Mucosa of stomach (tissue), 1 donor: ENCODE results near the gene EHMT1.

Experiments
- H3K27me3 ChIP-seq: one replicate; pipeline ENCODE4 v1.7.0; 2013; ENCODE audit warnings: mild to moderate bottlenecking, low read length; ENCODE audit not compliant: control insufficient read depth, insufficient read depth
- H3K36me3 ChIP-seq: one replicate; pipeline ENCODE4 v1.7.0; 2013; ENCODE audit warnings: low read length; ENCODE audit not compliant: control insufficient read depth, insufficient read depth
- H3K4me1 ChIP-seq: one replicate; pipeline ENCODE4 v1.7.0; 2013; ENCODE audit warnings: mild to moderate bottlenecking, low read length; ENCODE audit not compliant: control insufficient read depth, insufficient read depth
- H3K4me3 ChIP-seq: one replicate; pipeline ENCODE4 v1.7.0; 2013; ENCODE audit warnings: low read length
- H3K9ac ChIP-seq: one replicate; pipeline ENCODE4 v1.7.0; 2013; ENCODE audit warnings: mild to moderate bottlenecking, low read length, moderate library complexity
- H3K9me3 ChIP-seq: one replicate; pipeline ENCODE4 v1.7.0; 2013; ENCODE audit warnings: mild to moderate bottlenecking, low read length, moderate library complexity; ENCODE audit not compliant: control insufficient read depth
- donor health status: Pancreatic carcinoma.

Gene EHMT1

GRCh38 chr9:137751616-137752015 is 132.8 kb downstream of the EHMT1 start:
- no peaks in the 10 kb centered on the region for H3K4me1 ChIP-seq
- no peaks in the 10 kb centered on the region for H3K9me3 ChIP-seq
- H3K36me3 ChIP-seq = peaks cover 6% of the 10 kb centered on the region
- H3K27me3 ChIP-seq = no peaks in the 10 kb centered on the region
- no peak overlapping the region for H3K4me3 ChIP-seq
- no peak overlapping the region for H3K9ac ChIP-seq

DNA sequence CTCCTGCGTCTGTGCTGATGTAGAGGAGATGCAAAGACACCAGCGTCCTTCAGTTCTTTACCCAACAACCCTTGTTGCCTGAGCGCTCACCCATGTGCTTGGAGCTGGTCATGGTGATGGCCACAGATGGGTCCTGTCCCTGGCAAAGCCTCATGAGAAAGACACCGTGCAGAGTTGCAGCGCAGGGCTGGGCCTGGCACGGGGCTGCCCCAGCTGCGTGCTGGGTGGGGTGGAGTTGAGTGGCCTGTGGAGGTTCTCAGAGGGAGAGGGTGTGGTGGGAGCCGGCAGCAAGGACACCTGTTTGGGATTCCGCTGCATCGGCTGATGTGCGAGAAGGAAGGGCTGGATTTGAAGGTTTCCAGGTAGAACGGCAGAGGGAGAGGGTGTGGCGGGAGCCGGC is 133.6 kb downstream of the EHMT1 start:
- Histone ChIP-seq H3K9ac (no peak overlapping the region), H3K4me3 (no peak overlapping the region), H3K27me3 (no peaks in the 10 kb centered on the region), H3K4me1 (no peaks in the 10 kb centered on the region), H3K36me3 (peaks cover 6% of the 10 kb centered on the region), H3K9me3 (no peaks in the 10 kb centered on the region)

DNA sequence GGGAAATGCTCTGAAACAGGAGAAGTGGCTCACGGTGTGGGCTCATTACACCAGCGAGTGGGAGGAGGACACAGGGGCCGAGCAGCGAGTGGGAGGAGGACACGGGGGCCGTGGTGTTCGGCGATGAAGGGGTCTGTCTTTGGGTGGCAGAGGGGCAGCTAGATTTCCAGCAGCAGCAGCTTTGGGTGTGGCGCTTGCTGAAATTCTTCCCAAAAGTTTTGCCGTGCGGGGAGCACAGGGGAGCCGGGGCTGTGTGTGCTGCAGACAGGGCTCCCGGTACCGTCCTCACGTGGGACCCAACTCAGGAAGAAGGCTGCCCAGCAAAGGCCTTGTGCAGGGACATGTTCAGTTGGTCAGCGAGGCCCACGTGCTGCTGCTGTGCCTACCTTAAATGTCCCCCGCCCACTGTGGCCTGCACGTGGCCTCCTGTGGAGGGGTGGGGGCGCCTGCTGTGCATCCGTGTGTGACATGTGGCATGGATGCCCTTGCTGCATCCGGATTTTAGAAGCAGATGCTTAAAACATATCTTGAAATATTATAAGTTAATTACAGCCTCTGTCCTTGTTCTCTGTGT is 134.5 kb downstream of the EHMT1 start:
- H3K9me3 ChIP-seq = no peaks in the 10 kb centered on the region
- H3K9ac ChIP-seq = no peak overlapping the region
- H3K4me3 ChIP-seq = no peak overlapping the region
- H3K27me3 ChIP-seq = no peaks in the 10 kb centered on the region
- no peaks in the 10 kb centered on the region for H3K4me1 ChIP-seq
- peaks cover 10% of the 10 kb centered on the region for H3K36me3 ChIP-seq

GRCh38 chr9:137755261-137755927 is 136.6 kb downstream of the EHMT1 start:
- H3K4me3 ChIP-seq = no peak overlapping the region
- no peaks in the 10 kb centered on the region for H3K9me3 ChIP-seq
- peaks cover 11% of the 10 kb centered on the region for H3K36me3 ChIP-seq

GRCh38 chr9:137756045-137756744 is 137.4 kb downstream of the EHMT1 start:
- Histone ChIP-seq H3K36me3 (peaks cover 11% of the 10 kb centered on the region), H3K27me3 (no peaks in the 10 kb centered on the region), H3K4me1 (no peaks in the 10 kb centered on the region), H3K9ac (no peak overlapping the region), H3K4me3 (no peak overlapping the region), H3K9me3 (no peaks in the 10 kb centered on the region)

More at GRCh38 chr9:137755261-137755927, 136.6 kb downstream of the EHMT1 start:
- Histone ChIP-seq H3K4me1 (no peaks in the 10 kb centered on the region), H3K27me3 (no peaks in the 10 kb centered on the region), H3K9ac (no peak overlapping the region)

- Histone ChIP-seq H3K4me3 (no peak overlapping the region), H3K4me1 (no peaks in the 10 kb centered on the region), H3K27me3 (no peaks in the 10 kb centered on the region), H3K9me3 (no peaks in the 10 kb centered on the region), H3K36me3 (peaks cover 11% of the 10 kb centered on the region), H3K9ac (no peak overlapping the region)
Measured at GRCh38 chr9:137757139-137757538, 138.3 kb downstream of the EHMT1 start.

- H3K9me3 ChIP-seq = no peaks in the 10 kb centered on the region
- H3K4me1 ChIP-seq = no peaks in the 10 kb centered on the region
- peaks cover 11% of the 10 kb centered on the region for H3K36me3 ChIP-seq
- no peaks in the 10 kb centered on the region for H3K27me3 ChIP-seq
- H3K4me3 ChIP-seq = no peak overlapping the region
- no peak overlapping the region for H3K9ac ChIP-seq
Measured at GRCh38 chr9:137757613-137758029, 138.8 kb downstream of the EHMT1 start.

DNA sequence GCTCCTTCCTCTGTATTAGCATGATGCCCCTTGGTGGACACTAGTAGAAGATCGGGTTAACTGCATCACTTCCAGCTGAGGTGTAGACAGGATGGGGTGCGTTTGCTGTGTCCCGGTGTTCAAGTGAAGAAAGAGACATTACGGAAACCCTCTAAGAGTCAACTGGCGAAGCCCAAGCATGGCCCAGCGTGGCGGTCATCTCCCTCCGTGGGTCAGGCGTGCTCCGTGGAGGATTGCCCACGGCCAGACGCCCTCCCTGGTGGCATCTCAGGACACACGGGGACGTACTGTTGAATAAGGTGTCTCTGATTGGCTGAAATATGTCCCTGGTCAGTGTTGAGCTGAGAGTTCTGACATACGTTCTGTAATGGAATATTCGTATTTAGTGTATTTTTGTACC is 139.3 kb downstream of the EHMT1 start:
- no peak overlapping the region for H3K4me3 ChIP-seq
- no peaks in the 10 kb centered on the region for H3K27me3 ChIP-seq
- H3K36me3 ChIP-seq = peaks cover 15% of the 10 kb centered on the region
- no peaks in the 10 kb centered on the region for H3K4me1 ChIP-seq
- H3K9me3 ChIP-seq = no peaks in the 10 kb centered on the region
- H3K9ac ChIP-seq = no peak overlapping the region

- H3K4me1 ChIP-seq = peaks cover 5% of the 10 kb centered on the region
Measured at GRCh38 chr9:137759117-137759516, 140.3 kb downstream of the EHMT1 start.

DNA sequence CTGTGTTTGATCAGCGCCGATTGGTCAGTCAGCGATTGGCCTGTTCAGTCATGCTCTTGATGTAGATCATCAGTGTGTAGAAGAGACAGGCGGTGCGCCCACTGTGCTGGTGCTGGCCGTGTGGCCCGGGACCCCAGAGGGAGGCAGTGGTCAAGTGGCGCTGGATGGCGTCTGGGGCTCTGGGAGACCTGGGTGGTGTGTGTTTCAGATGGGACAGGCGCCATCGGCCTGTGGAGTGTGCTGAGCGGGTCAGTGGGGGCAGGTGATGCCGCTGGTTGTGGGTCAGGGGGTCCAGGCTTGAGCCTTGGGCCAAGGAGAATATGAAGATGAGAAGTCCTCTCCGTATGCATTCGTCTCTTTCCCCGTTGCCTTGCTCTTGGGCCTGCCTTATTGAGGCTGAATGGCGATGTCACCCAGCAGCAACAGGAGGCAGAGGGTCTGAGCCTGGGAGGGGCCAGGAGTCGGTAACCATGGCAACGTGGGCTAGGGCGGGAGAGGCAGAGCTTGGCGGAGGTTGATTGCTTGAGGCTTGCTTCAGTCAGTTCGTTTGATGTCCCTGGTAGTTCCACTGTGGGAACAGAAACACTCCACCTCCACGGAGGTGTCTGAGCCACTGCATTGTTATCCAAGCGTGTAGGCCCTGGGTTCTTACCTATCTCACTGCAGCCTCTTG is 141.0 kb downstream of the EHMT1 start:
- Histone ChIP-seq H3K9me3 (no peaks in the 10 kb centered on the region), H3K4me3 (no peak overlapping the region), H3K27me3 (no peaks in the 10 kb centered on the region), H3K36me3 (peaks cover 23% of the 10 kb centered on the region), H3K4me1 (peaks cover 5% of the 10 kb centered on the region), H3K9ac (no peak overlapping the region)

More at GRCh38 chr9:137759117-137759516, 140.3 kb downstream of the EHMT1 start:
- H3K27me3 ChIP-seq = no peaks in the 10 kb centered on the region
- no peaks in the 10 kb centered on the region for H3K9me3 ChIP-seq
- no peak overlapping the region for H3K4me3 ChIP-seq
- no peak overlapping the region for H3K9ac ChIP-seq
- peaks cover 17% of the 10 kb centered on the region for H3K36me3 ChIP-seq

DNA sequence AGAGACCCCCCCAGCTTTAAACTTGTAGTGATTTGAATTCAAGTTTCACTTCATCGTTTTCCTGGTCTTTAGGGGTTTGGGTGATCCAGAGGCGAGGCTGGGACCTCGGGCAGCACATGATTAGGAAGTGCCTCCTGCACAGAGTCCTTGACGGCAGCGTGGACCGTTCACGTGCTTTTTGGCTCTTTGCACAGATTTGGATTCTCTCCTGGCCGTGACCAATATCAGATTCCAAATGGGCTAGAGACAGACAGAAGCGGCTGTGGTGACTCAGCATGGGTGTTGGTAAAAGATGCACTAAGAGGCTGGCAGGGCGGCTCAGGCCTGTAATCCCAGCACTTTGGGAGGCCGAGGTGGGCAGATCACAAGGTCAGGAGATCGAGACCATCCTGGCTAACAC is 141.6 kb downstream of the EHMT1 start:
- Histone ChIP-seq H3K4me1 (peaks cover 5% of the 10 kb centered on the region), H3K9ac (no peak overlapping the region), H3K36me3 (peaks cover 18% of the 10 kb centered on the region), H3K27me3 (no peaks in the 10 kb centered on the region), H3K4me3 (no peak overlapping the region), H3K9me3 (no peaks in the 10 kb centered on the region)

DNA sequence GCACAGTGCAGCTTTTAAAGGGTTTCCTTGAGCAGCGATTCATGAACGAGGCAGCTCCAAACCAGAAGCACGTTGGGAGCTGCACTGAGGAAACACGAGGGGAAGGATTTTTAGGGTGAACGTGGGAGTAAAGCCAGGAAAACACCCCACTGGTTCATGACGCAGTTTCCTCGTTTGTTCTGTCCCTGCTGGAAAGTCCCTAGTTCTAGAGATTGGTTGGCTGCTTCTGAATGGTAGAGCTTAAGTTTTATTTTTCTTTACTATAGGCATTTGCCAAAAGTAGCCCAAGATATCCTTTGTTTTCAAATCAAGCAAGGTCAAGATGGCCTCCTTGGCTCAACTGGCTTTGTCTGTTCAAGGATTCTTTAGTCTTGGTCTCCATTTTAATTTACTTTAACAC is 142.2 kb downstream of the EHMT1 start:
- Histone ChIP-seq H3K27me3 (no peaks in the 10 kb centered on the region), H3K4me3 (no peak overlapping the region), H3K36me3 (peaks cover 17% of the 10 kb centered on the region), H3K9me3 (no peaks in the 10 kb centered on the region), H3K9ac (no peak overlapping the region), H3K4me1 (peaks cover 5% of the 10 kb centered on the region)
